Activated CD8-positive, alpha-beta memory T cell treated with anti-CD3 and anti-CD28 coated beads for 36 hours (primary cell): Measurements from ENCODE around the gene FNBP1. TPM values are rescaled to one million over a fixed set of nuclear protein-coding genes. Genes with fewer than 3 reads are reported as not detected.

Source experiments
- CTCF ChIA-PET: fragments of 350-600 bp; sonication (Branson Sonifier 250); formaldehyde crosslinking; loops from one replicate; lab custom pipeline; 2021; ENCODE audit warnings: antibody characterized with exemption; lab: Charles Lee
- POLR2A ChIA-PET: fragments of 350-600 bp; sonication (Branson Sonifier 250); formaldehyde crosslinking; loops from one replicate; lab custom pipeline; 2021; ENCODE audit warnings: antibody characterized with exemption; lab: Charles Lee
- total RNA-seq, 2 experiments: library from RNA; stranded (reverse); gene quantifications; one replicate each; pipeline ENCODE4 v1.2.3, GENCODE V29; 2021

FNBP1 gene
- total RNA-seq, 2 experiments from 2014 or later: 205 to 207 TPM

DNA sequence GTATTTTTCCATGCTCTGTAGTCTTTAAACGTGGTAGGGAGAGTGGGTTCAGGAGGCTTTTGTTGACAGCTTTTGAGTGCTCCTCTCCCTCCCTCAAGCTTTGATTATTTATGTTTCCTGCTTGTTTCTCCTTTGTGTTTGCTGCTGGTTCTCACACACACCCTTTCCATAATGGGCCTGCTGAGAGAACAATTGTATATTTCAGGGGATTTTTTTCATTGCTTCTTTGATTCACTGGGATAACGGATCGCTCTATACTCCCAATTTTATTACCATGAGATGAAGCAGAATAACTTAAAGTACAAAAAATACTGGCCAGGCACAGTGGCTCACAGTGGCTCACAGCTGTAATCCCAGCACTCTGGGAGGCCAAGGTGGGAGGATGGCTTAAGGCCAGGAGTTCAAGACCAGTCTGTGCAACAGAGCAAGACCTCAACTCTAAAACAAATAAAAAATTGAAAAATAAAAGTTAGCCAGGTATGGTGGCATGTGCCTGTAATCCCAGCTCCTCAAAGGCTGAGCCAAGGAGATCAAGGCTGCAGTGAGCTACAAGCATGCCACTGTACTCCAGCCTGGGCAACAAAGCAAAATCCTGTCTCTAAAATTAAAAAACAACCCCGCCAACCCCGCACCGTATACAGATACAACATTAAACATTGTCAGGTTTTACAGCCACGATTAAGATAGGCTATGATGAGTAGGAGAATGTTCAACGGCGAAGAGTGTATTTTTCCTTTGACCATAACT, 140.8 kb downstream of the FNBP1 start:
- ChIA-PET CTCF (interaction anchor here (0.9 kb wide), 1 partner anchor 14 kb away, joined by 3 read pairs; no protein-coding TSS in a partner anchor), POLR2A (interaction anchor here (0.6 kb wide), 1 partner anchor 1031 kb away, joined by 4 read pairs; no protein-coding TSS in a partner anchor)

DNA sequence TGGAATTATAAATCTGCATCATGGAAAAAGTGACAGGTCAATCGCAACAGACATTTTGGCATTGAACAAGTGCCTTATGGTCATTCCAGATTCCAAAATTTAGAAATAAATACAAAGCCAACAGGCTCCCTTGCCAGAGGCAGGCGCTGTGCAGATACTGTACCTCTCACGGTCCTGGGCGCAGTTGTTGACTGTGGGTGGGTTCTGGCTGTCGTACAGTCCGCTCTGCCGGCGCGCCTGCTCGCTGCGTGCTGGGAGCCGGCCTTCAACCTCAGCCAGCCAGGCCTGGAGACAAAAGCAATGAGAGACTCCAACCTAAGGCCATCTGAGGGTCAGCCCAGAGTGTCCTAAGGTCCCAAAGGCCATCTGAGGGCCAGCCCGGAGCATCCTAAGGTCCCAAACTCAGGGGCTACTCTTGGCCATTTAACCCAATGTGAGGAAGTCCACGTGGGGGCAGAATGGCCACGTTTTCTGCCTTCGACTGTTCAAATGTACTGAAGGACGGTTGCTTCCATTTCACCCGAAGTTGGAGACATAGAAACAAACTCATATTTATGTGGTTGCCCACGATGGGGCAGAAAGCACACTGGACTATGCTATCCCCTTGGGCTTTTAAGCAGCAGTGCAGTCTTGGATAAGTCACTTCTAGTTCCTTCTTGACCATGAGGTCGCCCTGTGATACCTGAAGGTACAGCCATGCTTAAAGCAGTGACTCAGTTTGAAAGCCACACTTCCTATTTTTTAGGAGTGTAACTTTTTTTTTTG, 142.5 kb downstream of the FNBP1 start:
- ChIA-PET CTCF (no interaction called here), POLR2A (no interaction called here)

DNA sequence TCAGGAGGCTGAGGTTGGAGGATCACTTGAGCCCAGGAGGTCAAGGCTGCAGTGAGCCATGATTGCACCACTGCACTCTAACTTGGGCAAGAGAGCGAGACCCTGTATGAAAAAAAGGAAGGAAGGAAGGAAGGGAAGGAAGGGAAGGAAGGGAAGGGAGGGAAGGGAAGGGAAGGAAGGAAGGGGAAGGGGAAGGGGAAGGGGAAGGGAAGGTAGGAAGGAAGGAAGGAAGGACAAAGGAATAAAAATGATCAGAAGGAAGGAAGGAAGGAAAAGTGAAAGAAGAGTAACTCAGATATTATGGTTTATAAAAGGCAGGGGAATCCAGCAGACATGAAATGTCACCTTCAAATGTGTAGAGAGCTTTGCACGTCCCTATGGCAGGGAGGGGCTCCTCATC, 143.4 kb downstream of the FNBP1 start:
- ChIA-PET POLR2A (no interaction called here), CTCF (no interaction called here)

DNA sequence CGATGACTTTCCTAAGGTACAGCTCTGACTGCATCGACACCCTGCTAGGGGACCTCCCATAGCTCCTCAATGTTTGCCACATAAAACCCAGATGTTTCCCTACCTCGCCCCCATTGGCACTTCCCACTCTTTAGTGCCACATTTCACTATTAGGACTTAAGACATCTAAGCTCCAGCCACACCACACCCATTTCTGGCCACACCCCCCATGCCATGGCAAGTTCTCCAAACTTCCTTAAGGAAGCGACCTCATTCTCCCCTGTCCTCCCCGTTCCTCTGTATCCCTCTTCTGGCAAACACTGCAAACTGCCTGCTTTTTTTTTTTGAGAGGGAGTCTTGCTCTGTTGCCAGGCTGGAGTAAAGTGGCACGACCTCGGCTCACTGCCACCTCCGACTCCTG, 144.8 kb downstream of the FNBP1 start:
- POLR2A ChIA-PET: interaction anchor here (0.6 kb wide), 1 partner anchor 58 kb away, joined by 3 read pairs; no protein-coding TSS in a partner anchor
- CTCF ChIA-PET: interaction anchor here (0.9 kb wide), 1 partner anchor 201 kb away, joined by 3 read pairs; no protein-coding TSS in a partner anchor

DNA sequence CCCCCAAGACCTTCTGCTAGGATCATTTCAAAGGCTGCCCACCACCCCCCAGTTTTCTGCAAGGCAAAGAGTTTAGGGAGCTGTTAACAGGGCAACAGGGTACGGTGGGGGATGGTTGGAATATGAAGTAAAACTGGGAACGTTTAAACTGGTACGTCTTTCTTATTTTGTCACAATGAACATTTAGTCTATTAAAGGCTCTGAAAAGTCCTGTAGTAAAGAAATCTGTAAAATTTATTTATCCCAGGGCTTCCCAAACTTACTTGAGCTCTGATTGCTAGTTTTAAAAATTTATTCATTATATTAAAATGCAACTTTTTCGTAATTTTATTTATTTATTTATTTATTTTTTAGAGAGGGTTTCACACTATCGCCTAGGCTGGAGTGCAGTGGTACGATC, 145.7 kb downstream of the FNBP1 start:
- CTCF ChIA-PET: interaction anchor here (0.9 kb wide), 1 partner anchor 201 kb away, joined by 3 read pairs; no protein-coding TSS in a partner anchor
- POLR2A ChIA-PET: interaction anchor here (0.6 kb wide), 1 partner anchor 142 kb away, joined by 7 read pairs; no protein-coding TSS in a partner anchor

DNA sequence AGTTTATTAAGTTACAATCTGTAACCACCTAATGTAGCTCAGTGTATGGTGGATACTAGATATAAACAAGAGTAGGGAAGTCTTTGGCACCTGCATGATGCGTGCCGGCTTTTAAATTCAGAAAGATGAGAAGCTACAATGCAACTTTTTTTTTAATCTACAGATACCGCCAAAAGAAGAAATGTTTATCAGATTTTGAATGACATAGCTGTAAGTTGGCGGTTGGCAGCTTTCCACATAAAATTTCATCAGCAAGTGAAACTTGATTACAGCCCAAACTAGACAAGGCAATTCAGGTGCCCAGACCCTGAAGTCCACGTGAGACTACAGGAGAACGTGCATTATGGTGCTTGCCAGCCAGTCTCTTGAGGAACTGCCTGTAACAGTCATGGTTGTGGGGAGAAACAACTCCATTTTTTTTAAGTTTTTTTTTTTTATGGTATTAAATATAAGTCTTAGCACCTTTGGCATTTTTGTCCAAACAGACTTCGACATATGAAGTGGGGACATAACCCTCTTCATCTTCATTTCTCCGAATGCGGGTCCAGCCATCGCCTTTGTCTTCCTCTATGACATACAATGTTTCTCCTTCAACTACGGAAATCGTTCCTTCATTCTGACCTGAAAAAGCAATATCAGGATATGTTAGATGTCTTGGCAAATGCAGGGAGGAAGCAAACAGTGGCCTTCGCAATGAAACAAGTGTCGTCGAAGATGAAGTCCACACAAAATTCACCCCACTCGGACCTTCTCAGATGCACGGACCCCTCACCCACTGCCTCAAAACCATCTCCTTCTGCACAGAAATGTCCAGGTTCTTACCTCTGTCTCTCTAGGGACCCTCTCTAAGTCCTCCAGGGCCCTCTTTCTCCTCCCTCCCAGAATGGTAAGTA, 147.4 kb downstream of the FNBP1 start:
- ChIA-PET POLR2A (interaction anchor here (0.5 to 1.0 kb wide), 4 partner anchors 9 to 293 kb away, joined by 3 to 7 read pairs (median 4); partner anchors contain the start of gene FNBP1), CTCF (interaction anchor here (1.0 kb wide), 1 partner anchor 51 kb away, joined by 4 read pairs; no protein-coding TSS in a partner anchor)

DNA sequence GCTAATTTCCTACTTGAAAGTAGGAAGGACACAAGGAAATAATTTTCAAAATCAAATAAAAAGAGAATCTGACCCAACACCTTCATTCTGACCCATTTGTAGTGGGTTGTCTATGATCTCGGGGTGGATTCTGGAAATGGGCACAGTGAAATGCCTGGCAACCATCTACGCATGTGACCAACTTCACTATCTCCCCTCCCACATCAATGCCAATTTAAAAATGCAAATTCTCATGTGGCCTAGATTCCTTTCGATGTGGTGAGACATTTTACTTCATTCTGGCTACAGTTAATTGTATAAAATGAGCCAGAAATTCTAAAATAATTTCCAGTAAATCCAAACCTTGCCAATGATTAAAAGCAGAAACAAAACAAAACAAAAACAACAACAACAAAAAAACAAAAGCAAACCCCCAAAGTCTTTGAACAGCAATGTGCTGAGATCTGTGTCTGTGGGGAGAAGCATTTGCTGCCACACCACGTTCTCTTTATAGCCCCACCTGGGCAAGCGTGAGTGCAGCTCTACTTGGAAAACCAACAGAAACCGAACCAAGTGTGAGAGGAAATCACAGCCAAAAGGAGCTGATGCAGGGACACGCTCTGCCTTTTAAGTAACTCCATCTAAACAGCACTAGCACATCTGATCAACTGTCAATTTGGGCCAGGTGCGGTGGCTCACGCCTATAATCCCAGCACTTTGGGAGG, 148.7 kb downstream of the FNBP1 start:
- CTCF ChIA-PET: interaction anchor here (1.0 kb wide), 1 partner anchor 53 kb away, joined by 4 read pairs; no protein-coding TSS in a partner anchor
- POLR2A ChIA-PET: interaction anchor here (0.5 to 0.7 kb wide), 2 partner anchors 71 to 142 kb away, joined by 4 read pairs; no protein-coding TSS in a partner anchor

DNA sequence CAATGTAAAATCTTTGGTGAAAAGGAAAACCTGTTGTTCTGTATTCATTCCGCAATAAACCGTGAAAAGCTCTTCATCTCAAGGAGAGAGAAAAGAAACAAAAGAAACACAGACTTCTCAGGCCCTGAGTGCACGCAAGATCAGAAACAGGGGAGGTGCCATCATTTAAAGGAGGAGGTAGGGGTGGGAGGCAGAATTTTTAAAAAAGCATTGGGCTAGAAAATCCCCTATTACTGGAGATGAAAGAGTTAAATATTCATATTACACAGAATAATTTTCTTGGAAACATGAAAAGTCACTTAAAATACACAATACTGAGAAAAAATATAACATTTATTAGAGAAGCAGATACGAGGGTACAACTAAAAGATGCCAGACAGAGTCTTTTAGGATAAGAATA, 151.4 kb downstream of the FNBP1 start:
- POLR2A ChIA-PET: interaction anchor here (1.0 to 1.1 kb wide), 2 partner anchors 41 to 149 kb away, joined by 3 read pairs; no protein-coding TSS in a partner anchor
- CTCF ChIA-PET: interaction anchor here (1.0 to 1.5 kb wide), 3 partner anchors 19 to 215 kb away, joined by 3 to 4 read pairs (median 3); no protein-coding TSS in a partner anchor

DNA sequence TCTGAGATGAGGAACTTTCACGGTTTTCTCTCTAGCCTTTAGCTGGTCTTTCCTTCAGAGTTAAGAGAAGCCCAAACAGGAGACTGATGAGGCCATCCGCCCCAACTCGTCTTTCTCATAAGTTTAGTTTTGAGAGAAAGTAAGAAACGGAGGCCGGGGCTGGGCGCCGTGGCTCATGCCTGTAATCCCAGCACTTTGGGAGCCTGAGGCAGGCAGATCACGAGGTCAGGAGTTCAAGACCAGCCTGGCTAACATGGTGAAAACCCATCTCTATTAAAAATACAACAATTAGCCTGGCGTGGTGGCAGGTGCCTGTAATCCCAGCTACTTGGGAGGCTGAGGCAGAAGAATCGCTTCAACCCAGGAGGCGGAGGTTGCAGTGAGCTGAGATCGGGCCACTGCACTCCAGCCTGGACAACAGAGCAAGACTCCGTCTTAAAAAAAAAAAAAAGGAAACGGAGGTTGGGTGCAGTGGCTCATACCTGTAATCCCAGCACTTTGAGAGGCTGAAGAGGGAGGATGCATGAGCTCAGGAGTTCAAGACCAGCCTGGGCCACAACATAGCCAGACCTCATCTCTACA, 152.2 kb downstream of the FNBP1 start:
- CTCF ChIA-PET: interaction anchor here (1.0 to 1.3 kb wide), 3 partner anchors 19 to 26 kb away, joined by 3 to 4 read pairs (median 3); no protein-coding TSS in a partner anchor
- POLR2A ChIA-PET: interaction anchor here (0.5 to 1.1 kb wide), 4 partner anchors 42 to 144 kb away, joined by 3 read pairs; no protein-coding TSS in a partner anchor

DNA sequence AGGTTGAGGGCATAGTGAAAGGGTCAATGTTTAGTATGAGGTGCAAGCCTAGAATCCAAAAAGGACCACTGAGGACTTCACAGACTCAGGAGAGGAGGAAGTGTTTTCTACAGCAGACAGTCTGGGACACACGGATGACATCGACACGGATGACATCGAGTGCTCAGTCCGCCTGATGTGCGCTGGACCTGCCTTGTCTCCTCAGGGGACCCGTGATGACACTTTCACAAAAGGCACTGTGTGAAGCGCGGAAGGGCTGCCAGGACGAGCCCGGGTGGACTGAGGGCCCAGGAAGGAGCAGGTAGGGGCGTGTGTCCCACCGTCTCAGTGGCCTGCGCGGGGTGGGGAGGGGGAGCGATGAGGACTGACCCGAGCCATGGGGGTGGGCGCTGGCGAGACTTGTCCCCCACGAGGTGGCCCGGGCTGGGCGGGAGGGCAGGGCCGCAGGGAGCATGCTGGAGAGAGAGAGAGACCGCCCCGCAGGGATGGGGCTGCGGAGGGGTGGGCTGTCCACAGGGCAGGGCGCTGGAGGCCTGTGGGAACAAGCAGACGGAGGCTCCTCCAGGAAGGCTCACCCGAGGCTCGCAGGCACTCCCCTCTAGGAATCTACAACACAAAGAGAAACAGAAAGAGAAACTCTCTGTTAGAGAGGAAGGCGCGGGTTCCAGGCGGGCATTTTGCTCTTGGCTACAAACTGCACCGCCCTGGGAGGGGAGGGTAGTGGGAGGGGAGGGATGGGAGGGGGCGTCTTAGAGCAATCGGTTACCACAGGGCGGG, 152.9 kb downstream of the FNBP1 start:
- ChIA-PET CTCF (interaction anchor here (0.7 to 2.3 kb wide), 6 partner anchors 21 to 1721 kb away, joined by 3 to 10 read pairs (median 4); no protein-coding TSS in a partner anchor), POLR2A (interaction anchor here (0.5 to 2.5 kb wide), 5 partner anchors 43 to 150 kb away, joined by 3 to 14 read pairs (median 3); no protein-coding TSS in a partner anchor)

DNA sequence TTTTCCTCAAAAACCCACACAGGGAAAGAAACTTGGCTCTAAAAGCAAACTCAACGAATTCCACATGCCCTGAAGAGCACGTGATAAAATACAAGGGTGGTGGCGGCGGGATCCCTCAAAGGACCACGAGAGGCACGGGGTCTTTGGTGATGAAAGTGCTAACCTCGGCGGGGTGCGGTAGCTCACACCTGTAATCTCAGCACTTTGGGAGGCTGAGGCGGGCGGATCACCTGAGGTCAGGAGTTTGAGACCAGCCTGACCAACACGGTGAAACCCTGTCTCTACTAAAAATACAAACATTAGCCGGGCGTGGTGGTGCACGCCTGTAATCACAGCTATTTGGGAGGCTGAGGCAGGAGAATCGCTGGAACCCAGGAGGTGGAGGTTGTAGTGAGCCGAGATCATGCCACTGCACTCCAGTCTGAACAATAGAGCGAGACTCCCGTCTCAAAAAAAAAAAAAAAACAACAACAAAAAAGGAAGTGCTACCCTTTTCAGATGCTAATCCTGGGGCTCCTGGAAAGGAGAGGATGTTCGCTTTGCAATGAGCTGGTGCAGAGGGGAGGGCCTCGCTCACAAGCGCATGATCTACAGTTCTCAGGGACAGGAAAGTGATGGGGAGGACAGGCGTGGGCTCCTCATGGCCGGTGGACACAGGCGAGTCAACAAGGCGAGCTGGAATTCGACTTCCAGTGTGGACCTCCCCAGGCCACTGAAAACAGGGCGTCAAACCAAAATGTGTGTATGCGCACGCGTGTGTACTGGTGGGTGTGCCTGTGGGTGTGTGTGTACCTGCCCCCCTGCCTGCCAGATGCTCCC, 153.7 kb downstream of the FNBP1 start:
- CTCF ChIA-PET: interaction anchor here (0.7 to 2.3 kb wide), 10 partner anchors 13 to 1721 kb away, joined by 3 to 10 read pairs (median 3); no protein-coding TSS in a partner anchor

DNA sequence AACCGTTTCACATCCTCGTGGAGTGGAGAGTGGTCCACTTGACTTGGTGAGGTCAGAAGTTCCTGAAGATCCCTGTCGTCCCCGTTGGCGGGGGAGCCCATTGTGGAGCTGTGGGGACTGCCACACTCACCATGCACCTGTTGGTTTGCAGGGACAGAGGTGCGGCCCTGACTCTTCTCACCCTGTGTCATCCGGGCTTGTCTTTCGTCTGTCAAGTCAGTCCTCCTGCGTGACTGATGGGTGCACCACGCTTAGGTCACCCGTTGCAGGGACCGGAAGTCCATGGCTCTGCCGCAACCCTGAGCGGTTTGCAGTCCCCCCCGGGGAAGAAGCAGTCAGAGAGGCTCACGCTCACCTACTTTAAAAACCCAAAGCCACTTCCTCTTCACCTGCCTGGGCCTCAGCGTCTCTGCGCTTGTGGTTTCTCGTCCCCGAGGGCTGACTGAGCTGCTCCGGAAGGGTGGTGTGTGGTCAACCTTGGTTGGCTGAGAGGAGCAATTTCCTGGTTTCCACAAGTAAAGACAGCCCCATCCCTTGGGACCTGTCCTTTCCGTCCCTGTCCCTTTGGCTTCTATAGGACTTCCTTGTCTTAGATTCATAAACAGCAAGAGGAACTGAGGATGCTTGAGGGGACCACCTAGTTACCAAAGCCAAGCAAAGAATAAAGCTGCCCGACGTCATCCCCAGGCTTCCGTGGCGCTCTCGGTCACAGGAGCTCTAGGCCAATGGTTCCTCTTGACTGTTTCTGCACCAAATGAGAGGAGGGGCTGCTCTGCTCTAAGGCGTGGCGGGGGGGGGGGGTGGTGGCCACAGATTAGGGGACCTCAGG, 154.5 kb downstream of the FNBP1 start:
- ChIA-PET CTCF (interaction anchor here (0.6 to 2.3 kb wide), 8 partner anchors 13 to 240 kb away, joined by 3 to 10 read pairs (median 3); no protein-coding TSS in a partner anchor), POLR2A (interaction anchor here (0.7 to 2.5 kb wide), 9 partner anchors 20 to 154 kb away, joined by 3 to 16 read pairs (median 5); no protein-coding TSS in a partner anchor)

More for the DNA sequence above, 153.7 kb downstream of the FNBP1 start:
- POLR2A ChIA-PET: interaction anchor here (0.6 to 2.5 kb wide), 8 partner anchors 21 to 153 kb away, joined by 4 to 16 read pairs (median 8); no protein-coding TSS in a partner anchor

DNA sequence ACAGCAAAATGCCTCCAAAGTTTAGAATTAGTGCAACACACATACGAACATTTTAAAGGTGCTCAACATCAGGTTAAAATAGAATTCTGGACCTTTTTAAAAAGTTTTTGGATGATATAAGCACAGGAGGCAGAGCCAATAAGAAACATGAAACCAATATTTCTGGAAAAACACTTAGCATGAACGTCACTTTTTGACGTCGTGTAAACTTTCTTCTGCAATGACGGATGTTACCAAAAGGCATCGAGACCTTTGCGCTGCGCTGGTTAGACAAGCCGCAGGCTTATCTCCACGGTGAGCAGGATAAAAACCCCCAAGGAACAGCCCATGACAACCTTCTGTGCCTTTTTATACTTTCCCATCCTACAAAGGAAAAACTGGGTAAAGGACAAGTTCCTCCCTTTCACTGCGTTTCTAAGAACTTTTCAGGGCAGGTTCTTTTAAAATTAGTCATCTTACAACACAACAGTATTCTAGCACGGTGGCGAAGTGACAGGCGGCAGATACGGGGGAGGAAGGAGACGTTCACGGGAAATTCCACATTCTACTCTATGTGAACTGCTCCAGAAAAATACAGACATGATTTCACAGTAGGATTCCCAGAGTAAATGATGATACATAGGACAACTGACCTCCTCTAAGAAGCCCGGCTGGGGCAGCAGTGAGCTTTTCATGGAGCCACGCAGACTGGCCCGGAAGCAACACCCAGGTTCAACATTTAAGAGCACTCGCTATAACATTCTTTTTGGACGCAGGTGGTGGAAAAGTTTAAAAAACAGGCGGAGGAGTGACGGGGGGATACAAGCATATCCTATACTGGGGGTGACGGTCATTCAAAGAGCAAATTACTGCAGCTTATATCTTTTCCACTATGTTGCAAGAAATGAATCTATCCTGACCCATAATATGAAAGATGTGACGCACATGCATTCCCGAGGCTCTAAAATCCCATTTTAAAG, 155.4 kb downstream of the FNBP1 start:
- CTCF ChIA-PET: interaction anchor here (0.6 to 2.8 kb wide), 9 partner anchors 17 to 354 kb away, joined by 3 to 13 read pairs (median 3); no protein-coding TSS in a partner anchor
- POLR2A ChIA-PET: interaction anchor here (0.5 to 4.6 kb wide), 18 partner anchors 8 to 241 kb away, joined by 3 to 38 read pairs (median 4); partner anchors contain the start of genes FNBP1 and GPR107
